ENCODE data around the gene WDR82.

Gene WDR82

GRCh38 chr3:52310861-52311575 is 32.6 kb upstream of the WDR82 start:
- peak; percentile 48 for FAIRE-seq
- DNase-seq (ENCODE audit: insufficient read length, low spot score), result peak; percentile 63

- FAIRE-seq, result no peak
- DNase-seq (ENCODE audit: insufficient read length, low spot score), result no peak
Measured at GRCh38 chr3:52308308-52308707, 29.9 kb upstream of the WDR82 start.

- FAIRE-seq (no peak), DNase-seq (ENCODE audit: insufficient read length, low spot score) (no peak)
Measured at GRCh38 chr3:52306978-52307377, 28.5 kb upstream of the WDR82 start.

GRCh38 chr3:52305926-52306325 is 27.5 kb upstream of the WDR82 start:
- FAIRE-seq (no peak), DNase-seq (ENCODE audit: insufficient read length, low spot score) (no peak)

GRCh38 chr3:52303811-52304210 is 25.4 kb upstream of the WDR82 start:
- DNase-seq (ENCODE audit: insufficient read length, low spot score) (no peak), FAIRE-seq (no peak)

GRCh38 chr3:52302426-52303145 is 24.1 kb upstream of the WDR82 start:
- FAIRE-seq (no peak), DNase-seq (ENCODE audit: insufficient read length, low spot score) (no peak)

- no peak for DNase-seq (ENCODE audit: insufficient read length, low spot score)
Measured at GRCh38 chr3:52299879-52300611, 21.6 kb upstream of the WDR82 start.

GRCh38 chr3:52299247-52299878 is 20.9 kb upstream of the WDR82 start:
- DNase-seq (ENCODE audit: insufficient read length, low spot score), result no peak
- FAIRE-seq, result no peak

More at GRCh38 chr3:52299879-52300611, 21.6 kb upstream of the WDR82 start:
- FAIRE-seq, result no peak

- FAIRE-seq, result no peak
- no peak for DNase-seq (ENCODE audit: insufficient read length, low spot score)
Measured at GRCh38 chr3:52298149-52299098, 20.0 kb upstream of the WDR82 start.

GRCh38 chr3:52297242-52298148 is 19.0 kb upstream of the WDR82 start:
- DNase-seq (ENCODE audit: insufficient read length, low spot score), result no peak
- FAIRE-seq, result no peak

- DNase-seq (ENCODE audit: insufficient read length, low spot score), result no peak
- no peak for FAIRE-seq
Measured at GRCh38 chr3:52295671-52296208, 17.3 kb upstream of the WDR82 start.

GRCh38 chr3:52294320-52295150 is 16.1 kb upstream of the WDR82 start:
- DNase-seq (ENCODE audit: insufficient read length, low spot score), result no peak
- FAIRE-seq, result no peak

- DNase-seq (ENCODE audit: insufficient read length, low spot score) (no peak), FAIRE-seq (no peak)
Measured at GRCh38 chr3:52293491-52294319, 15.3 kb upstream of the WDR82 start.

GRCh38 chr3:52292247-52293065 is 14.0 kb upstream of the WDR82 start:
- DNase-seq (ENCODE audit: insufficient read length, low spot score) (no peak), FAIRE-seq (no peak)

- peak; percentile 4 for FAIRE-seq
Measured at GRCh38 chr3:52291508-52292181, 13.2 kb upstream of the WDR82 start.

More at GRCh38 chr3:52291508-52292181, 13.2 kb upstream of the WDR82 start:
- DNase-seq (ENCODE audit: insufficient read length, low spot score), result no peak

All from GM19239 (cell line).